NCI-H2196 treated with DMSO at 0.1 percent for 48 hours (cell line): ENCODE measurements around the gene FURIN.
"Not testable (repeated sequence)": the region's sequence is repeated elsewhere in the genome, so short reads cannot be mapped to it uniquely, and the experiment has no call there.

ENCODE experiments used
- DNase-seq: peaks from one replicate; lab custom pipeline; 2025; ENCODE audit not compliant: unreplicated experiment; lab: John Stamatoyannopoulos, UW

The FURIN gene

GRCh38 chr15:90914305-90915080, 46.1 kb downstream of the FURIN start:
- DNase-seq, result no peak

- no peak for DNase-seq
Measured at GRCh38 chr15:90915216-90915807, 46.9 kb downstream of the FURIN start.

- DNase-seq, result no peak
Measured at GRCh38 chr15:90915808-90916440, 47.5 kb downstream of the FURIN start.

- no peak for DNase-seq
Measured at GRCh38 chr15:90916461-90916860, 48.1 kb downstream of the FURIN start.

- no peak for DNase-seq
Measured at GRCh38 chr15:90917569-90917968, 49.2 kb downstream of the FURIN start.

- no peak for DNase-seq
Measured at GRCh38 chr15:90918034-90918788, 49.8 kb downstream of the FURIN start.

GRCh38 chr15:90918835-90919234, 50.4 kb downstream of the FURIN start:
- no peak for DNase-seq

- no peak for DNase-seq
Measured at GRCh38 chr15:90921887-90922286, 53.5 kb downstream of the FURIN start.

- DNase-seq, result not testable (repeated sequence)
Measured at GRCh38 chr15:90922712-90923322, 54.4 kb downstream of the FURIN start.

GRCh38 chr15:90924375-90924774, 56.0 kb downstream of the FURIN start:
- DNase-seq, result no peak

- not testable (repeated sequence) for DNase-seq
Measured at GRCh38 chr15:90926766-90927165, 58.4 kb downstream of the FURIN start.

- not testable (repeated sequence) for DNase-seq
Measured at GRCh38 chr15:90928106-90928505, 59.7 kb downstream of the FURIN start.

- no peak for DNase-seq
Measured at GRCh38 chr15:90929246-90930019, 61.0 kb downstream of the FURIN start.

GRCh38 chr15:90930861-90931574, 62.6 kb downstream of the FURIN start:
- DNase-seq, result no peak

- no peak for DNase-seq
Measured at GRCh38 chr15:90931575-90931827, 63.1 kb downstream of the FURIN start.

- DNase-seq, result peak; percentile 53
Measured at GRCh38 chr15:90931828-90932659, 63.7 kb downstream of the FURIN start, which contains the start of gene HDDC3. TSS of gene HDDC3 (minus strand) at chr15:90932549. CDS start at chr15:90932540, 9 bp downstream.

- DNase-seq, result no peak
Measured at GRCh38 chr15:90932660-90932991, 64.2 kb downstream of the FURIN start.
